Right atrium auricular region (tissue), 2 donors: ENCODE data around the gene UBE4B. TPM values are rescaled to one million over a fixed set of nuclear protein-coding genes. Genes with fewer than 3 reads are reported as not detected.
"Not testable (repeated sequence)": the region's sequence is repeated elsewhere in the genome, so short reads cannot be mapped to it uniquely, and the experiment has no call there.

Source experiments
- DNase-seq: peaks from one replicate; pipeline ENCODE4 v3.0.0-alpha.2; 2019; ENCODE audit warnings: low spot score
- H3K27ac ChIP-seq, 2 donors: fragments of 200-600 bp; sonication (generic); 1 replicate in 1 of 2; 2 replicates in 1 of 2; pipeline ENCODE4 v1.5.1; 2016 to 2019
- H3K27me3 ChIP-seq, 2 donors: fragments of 200-600 bp; sonication (generic); one replicate each; pipeline versions ENCODE4 v1.5.1 to v1.6.0; 2017 to 2019
- H3K36me3 ChIP-seq: fragments of 200-600 bp; sonication (generic); one replicate; pipeline ENCODE4 v1.5.1; 2016
- H3K4me1 ChIP-seq, 2 donors: fragments of 200-600 bp; sonication (generic); one replicate each; pipeline versions ENCODE4 v1.5.1 to v1.6.0; 2017 to 2019
- H3K4me3 ChIP-seq, 2 donors: fragments of 200-600 bp; sonication (generic); 1 replicate in 1 of 2; 2 replicates in 1 of 2; pipeline ENCODE4 v1.5.1; 2017 to 2019; ENCODE audit warnings: mild to moderate bottlenecking in 1 of 2, moderate library complexity in 1 of 2
- H3K9me3 ChIP-seq, 2 donors: fragments of 200-600 bp; sonication (generic); one replicate each; pipeline ENCODE4 v1.5.1; 2019
- CTCF ChIP-seq, 2 donors: fragments of 200-600 bp; sonication (generic); IDR thresholded peaks; one replicate each; pipeline ENCODE4 v1.5.1; 2019; ENCODE audit warnings: antibody characterized with exemption in 2 of 2
- total RNA-seq, 2 donors: library from RNA; depleted of rRNA; stranded (reverse); fragments of >200 nt; gene quantifications; one replicate each; pipeline ENCODE4 v1.1.0, GENCODE V29; 2016

The UBE4B gene
- total RNA-seq, 2 donors from 2014 or later: 50.2 to 71.3 TPM

- Histone ChIP-seq H3K4me1 (peaks cover 0 to 32% of the 10 kb centered on the region in 2 donors), H3K4me3 (no peak overlapping the region), H3K9me3 (no peaks in the 10 kb centered on the region), H3K27ac (peak overlapping the region; percentile 55 to 93), H3K36me3 (peaks cover 40% of the 10 kb centered on the region), H3K27me3 (no peaks in the 10 kb centered on the region)
- no peak for TF ChIP-seq CTCF (IDR thresholded peaks at IDR 0.05)
- no peak for DNase-seq
Observed at GRCh38 chr1:10105484-10105883, 72.7 kb downstream of the UBE4B start.

GRCh38 chr1:10106241-10106640 is 73.5 kb downstream of the UBE4B start:
- no peak for TF ChIP-seq CTCF (IDR thresholded peaks at IDR 0.05)
- peaks cover 40% of the 10 kb centered on the region for H3K36me3 ChIP-seq

GRCh38 chr1:10106756-10107475 is 74.2 kb downstream of the UBE4B start:
- Histone ChIP-seq H3K4me3 (no peak overlapping the region), H3K4me1 (peaks cover 0 to 32% of the 10 kb centered on the region in 2 donors), H3K27ac (peak overlapping the region; percentile 55 to 93), H3K9me3 (no peaks in the 10 kb centered on the region), H3K36me3 (peaks cover 40% of the 10 kb centered on the region), H3K27me3 (no peaks in the 10 kb centered on the region)
- no peak for TF ChIP-seq CTCF (IDR thresholded peaks at IDR 0.05)
- DNase-seq: no peak

More at GRCh38 chr1:10106241-10106640, 73.5 kb downstream of the UBE4B start:
- Histone ChIP-seq H3K27ac (peak overlapping the region; percentile 55 to 93), H3K27me3 (no peaks in the 10 kb centered on the region), H3K9me3 (no peaks in the 10 kb centered on the region), H3K4me3 (no peak overlapping the region), H3K4me1 (peaks cover 0 to 32% of the 10 kb centered on the region in 2 donors)
- no peak for DNase-seq

- Histone ChIP-seq H3K36me3 (peaks cover 40% of the 10 kb centered on the region), H3K27ac (peak overlapping the region; percentile 75 to 93), H3K4me1 (peaks cover 0 to 32% of the 10 kb centered on the region in 2 donors)
- not testable (repeated sequence) for H3K27me3 ChIP-seq, H3K4me3 ChIP-seq, DNase-seq, H3K9me3 ChIP-seq
Observed at GRCh38 chr1:10107476-10107847, 74.7 kb downstream of the UBE4B start.

GRCh38 chr1:10108134-10108663 is 75.4 kb downstream of the UBE4B start:
- DNase-seq: no peak
- Histone ChIP-seq H3K36me3 (peaks cover 35% of the 10 kb centered on the region), H3K27ac (peak overlapping the region; percentile 75 to 93), H3K4me3 (no peak overlapping the region), H3K9me3 (no peaks in the 10 kb centered on the region), H3K27me3 (no peaks in the 10 kb centered on the region), H3K4me1 (peaks cover 0 to 32% of the 10 kb centered on the region in 2 donors)
- TF ChIP-seq CTCF (IDR thresholded peaks at IDR 0.05): no peak

GRCh38 chr1:10108948-10109708 is 76.4 kb downstream of the UBE4B start:
- no peak for TF ChIP-seq CTCF (IDR thresholded peaks at IDR 0.05)
- H3K27me3 ChIP-seq: no peaks in the 10 kb centered on the region
- peaks cover 26% of the 10 kb centered on the region for H3K36me3 ChIP-seq
- peaks cover 0 to 32% of the 10 kb centered on the region in 2 donors for H3K4me1 ChIP-seq
- no peak for DNase-seq
- H3K9me3 ChIP-seq: no peaks in the 10 kb centered on the region
- no peak overlapping the region for H3K4me3 ChIP-seq
- H3K27ac ChIP-seq: peak overlapping the region; percentile 75 to 93
